Activated CD4-positive, alpha-beta T cell treated with anti-CD3 and anti-CD28 coated beads, Interleukin-2, Interleukin-4, amounts not matched to agents 100 ng/mL and 50 ng/mL, durations not matched to agents 16 hours and 8 hours (primary cell): ENCODE data around the gene DDX51.
"Not testable (repeated sequence)": the region's sequence is repeated elsewhere in the genome, so short reads cannot be mapped to it uniquely, and the experiment has no call there.

Experiments used
- DNase-seq: peaks from one replicate; pipeline ENCODE4 v3.0.0-alpha.2; 2020; ENCODE audit warnings: low spot score

The DDX51 gene

DNA sequence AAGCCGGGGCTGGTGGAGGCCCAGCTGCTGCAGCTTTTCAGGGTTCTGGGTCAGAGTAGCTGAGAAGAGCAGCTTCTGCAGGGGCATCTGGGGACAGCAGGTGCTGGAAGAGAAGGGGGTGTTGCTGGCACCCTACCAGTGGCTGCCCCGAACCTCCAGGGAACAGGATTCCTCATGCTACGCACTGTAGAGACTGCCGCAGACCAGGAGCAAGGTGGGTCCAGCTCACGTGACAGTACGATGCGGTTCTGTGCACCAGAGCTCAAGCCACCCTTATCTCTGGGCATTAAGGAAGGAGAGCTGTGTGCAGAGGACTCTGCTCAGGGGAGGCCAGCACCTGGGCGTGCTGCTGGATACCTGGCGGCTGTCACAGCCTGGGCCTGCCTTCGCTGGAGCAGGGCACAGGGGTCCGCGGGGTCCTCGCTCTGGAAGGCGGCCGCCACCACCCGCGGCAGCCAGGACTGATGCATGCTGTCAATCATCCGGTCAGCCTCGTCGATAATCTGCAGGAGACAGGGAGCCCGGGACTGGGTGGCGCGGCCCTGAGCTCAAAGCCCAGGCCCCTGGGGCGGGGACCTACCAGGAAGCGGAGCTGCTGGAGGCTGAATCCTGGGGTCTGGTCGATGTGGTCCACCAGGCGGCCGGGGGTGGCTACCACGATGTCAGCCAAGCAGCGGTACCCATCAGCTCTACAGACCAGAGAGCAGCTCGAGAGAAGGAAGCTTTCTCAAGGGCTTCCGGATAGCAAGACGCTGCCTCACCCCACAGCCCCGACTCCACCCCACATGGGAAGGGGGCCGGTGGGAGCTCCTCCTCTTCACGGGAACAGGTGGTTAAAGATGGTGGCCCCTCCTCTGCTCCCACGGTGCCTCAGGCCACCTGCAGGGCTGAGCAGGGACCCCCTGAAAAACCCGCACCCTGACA is 2.9 kb downstream of the DDX51 start:
- DNase-seq = no peak

GRCh38 chr12:132140501-132140900 is 3.6 kb downstream of the DDX51 start:
- no peak for DNase-seq

- no peak for DNase-seq
Observed at GRCh38 chr12:132139912-132140311, 4.2 kb downstream of the DDX51 start.

DNA sequence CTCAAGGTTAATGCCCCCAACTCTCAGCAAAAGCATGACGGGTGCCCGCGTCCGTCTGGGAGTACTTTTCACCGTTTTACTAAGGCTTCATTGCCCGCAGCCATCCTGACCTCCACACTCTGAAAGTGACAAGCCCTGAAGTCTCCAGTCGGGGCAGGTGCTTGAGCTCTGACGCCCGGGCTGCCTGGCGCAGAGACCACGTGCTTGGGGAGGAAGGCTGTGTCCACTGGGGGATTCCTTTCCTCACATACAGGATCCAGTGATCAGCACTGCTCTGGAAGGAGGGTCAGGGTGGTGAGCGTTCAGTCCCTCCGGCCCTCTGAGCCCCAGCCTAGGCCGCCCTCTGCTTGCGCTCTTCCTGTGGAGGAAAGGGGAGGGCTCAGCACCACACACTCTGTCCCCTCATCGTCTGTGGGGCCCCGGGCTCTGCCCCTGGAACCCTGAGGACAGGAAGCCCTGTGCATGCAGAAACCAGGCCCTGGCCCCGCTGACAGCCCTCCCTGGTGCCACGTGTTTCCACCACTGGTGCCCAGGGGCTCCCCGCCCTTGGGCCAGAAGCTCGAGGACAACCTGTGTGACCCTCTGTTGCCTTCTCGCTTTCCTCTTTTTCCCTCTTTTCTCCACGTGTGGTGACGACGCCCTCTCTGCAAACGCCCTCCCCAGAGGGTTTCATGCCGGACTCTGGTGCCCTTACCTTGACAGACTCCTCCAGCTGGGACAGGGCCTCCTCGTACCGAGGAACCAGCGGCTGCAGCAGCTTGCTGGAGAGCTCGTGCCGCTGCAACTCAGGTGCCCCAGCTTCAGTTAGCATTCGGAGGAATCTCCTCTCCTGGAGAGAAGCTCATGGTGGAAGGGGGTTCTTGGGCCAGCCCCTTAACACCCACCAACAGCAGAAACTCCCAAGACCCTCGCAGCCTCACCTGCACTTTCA is 4.9 kb downstream of the DDX51 start:
- DNase-seq = no peak

GRCh38 chr12:132137483-132138125 is 6.5 kb downstream of the DDX51 start:
- no peak for DNase-seq

- DNase-seq = not testable (repeated sequence)
Observed at GRCh38 chr12:132136226-132136625, 7.9 kb downstream of the DDX51 start.

DNA sequence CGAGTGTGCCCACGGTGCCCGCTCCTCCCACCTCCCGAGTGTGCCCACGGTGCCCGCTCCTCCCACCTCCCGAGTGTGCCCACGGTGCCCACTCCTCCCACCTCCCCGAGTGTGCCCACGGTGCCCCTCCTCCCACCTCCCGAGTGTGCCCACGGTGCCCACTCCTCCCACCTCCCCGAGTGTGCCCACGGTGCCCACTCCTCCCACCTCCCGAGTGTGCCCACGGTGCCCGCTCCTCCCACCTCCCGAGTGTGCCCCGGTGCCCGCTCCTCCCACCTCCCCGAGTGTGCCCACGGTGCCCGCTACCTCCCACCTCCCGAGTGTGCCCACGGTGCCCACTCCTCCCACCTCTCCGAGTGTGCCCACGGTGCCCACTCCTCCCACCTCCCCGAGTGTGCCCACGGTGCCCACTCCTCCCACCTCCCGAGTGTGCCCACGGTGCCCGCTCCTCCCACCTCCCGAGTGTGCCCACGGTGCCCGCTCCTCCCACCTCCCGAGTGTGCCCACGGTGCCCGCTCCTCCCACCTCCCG is 9.4 kb downstream of the DDX51 start:
- DNase-seq = not testable (repeated sequence)

GRCh38 chr12:132133952-132134652 is 10.0 kb downstream of the DDX51 start:
- no peak for DNase-seq

GRCh38 chr12:132132609-132133430 is 11.3 kb downstream of the DDX51 start:
- no peak for DNase-seq

- no peak for DNase-seq
Observed at GRCh38 chr12:132131952-132132351, 12.2 kb downstream of the DDX51 start.

DNA sequence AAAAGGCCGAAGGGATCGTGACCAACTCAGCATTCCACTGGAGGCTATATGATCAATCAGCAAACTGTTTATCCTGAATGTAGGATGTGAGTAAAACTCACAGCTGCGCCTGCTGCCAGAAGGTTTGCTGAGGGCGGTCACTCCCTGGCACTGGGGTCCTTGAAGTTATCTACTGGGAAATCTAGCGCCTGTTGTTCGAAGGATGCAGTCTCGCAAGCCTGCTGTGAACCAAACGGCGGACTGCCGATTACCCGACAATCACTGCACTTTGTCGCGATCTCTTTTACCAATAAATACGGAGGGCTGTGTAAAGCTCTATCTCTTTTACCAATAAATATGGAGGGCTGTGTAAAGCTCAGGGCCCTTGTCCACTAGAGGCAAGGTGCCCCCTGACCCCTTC is 12.9 kb downstream of the DDX51 start:
- DNase-seq = no peak

GRCh38 chr12:132130690-132131089 is 13.4 kb downstream of the DDX51 start:
- DNase-seq = no peak

DNA sequence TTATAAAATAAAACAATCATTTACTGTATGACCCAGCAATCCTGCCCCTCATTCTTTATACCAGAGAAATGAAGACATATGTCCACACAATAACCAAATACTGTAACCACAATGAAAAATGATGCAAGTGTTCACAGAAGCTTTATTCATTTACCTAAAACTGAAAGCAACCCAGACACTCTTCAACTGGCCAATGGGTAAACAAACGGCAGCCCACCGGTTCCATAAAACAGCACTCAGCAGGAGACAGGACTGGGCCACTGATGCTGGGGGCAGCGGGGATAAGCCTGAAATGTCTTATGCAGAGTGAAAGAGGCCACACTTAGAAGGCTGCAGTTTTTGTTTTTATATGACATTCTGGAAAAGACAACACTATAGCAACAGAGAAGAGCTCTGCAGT is 15.1 kb downstream of the DDX51 start:
- no peak for DNase-seq

DNA sequence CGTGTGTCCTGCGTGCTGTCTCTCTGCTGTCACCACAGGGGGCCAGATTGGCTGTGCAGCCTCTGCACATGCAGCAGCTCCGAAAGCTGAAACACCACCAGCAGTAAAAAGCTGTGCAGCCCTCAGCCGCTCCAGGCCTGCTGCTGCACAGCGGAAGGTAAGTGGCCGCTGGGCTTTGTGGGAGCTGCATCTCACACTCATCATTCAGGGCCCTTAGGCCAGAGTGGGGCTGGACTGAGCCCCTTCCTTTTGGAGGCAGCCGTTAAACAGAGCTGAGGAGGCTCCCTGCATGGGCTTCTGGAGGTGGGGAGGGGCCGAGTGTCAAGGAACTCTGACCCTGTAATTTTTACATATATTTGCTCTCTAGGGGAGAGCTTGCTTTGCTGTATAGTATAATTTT is 17.1 kb downstream of the DDX51 start:
- DNase-seq = no peak

- no peak for DNase-seq
Observed at GRCh38 chr12:132125736-132126135, 18.4 kb downstream of the DDX51 start.

GRCh38 chr12:132124766-132125425 is 19.2 kb downstream of the DDX51 start:
- no peak for DNase-seq

DNA sequence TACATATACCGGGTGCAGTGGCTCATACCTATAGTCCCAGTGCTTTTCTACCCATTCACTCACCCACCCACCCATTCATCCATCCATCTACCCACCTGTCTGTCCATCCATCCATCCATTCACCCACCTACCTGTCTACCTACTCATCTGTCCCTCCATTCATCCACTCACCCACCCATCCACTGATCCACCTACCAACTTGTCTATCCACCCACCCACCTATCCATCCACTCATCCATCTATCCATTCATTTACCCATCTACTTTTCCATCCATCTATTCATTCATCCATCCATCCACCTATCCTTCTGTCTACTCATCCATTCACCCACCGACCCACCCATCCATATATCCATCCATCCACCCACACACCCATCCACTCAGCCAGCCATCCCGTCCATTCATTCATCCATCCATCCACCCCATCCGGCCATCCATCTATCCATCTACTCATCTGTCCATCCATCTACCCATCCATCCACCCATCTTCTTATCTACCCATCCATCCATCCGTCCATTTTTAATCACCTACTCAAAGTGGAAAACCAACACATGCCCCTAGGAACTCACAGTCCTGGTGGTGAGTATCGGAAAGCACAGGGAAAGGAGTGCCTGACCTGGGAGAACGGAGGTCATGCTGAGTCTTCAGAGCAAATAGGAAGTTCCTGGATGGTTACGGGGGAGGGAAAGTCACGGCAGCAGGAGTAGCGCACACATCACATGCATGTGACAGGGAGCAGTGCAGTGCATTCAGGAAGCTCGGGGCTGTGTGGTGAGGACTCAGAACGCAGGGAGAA is 20.0 kb downstream of the DDX51 start:
- no peak for DNase-seq

GRCh38 chr12:132121283-132121682 is 22.8 kb downstream of the DDX51 start:
- no peak for DNase-seq

GRCh38 chr12:132118876-132119275 is 25.2 kb downstream of the DDX51 start:
- DNase-seq = no peak
